Endothelial cell of umbilical vein (primary cell): ENCODE measurements around the gene LRRK2. TPM values are rescaled to one million over a fixed set of nuclear protein-coding genes. Genes with fewer than 3 reads are reported as not detected.

Source experiments
- BruUV-seq: library from RNA; stranded (reverse); fragments of 400-500 nt; replicated peaks from 2 replicates; lab custom pipeline; 2021; lab: Mats Ljungman, UMichigan
- CTCF ChIA-PET: fragments of 300-600, 350-600 bp; sonication (Branson Sonifier 250); formaldehyde crosslinking; loops from one replicate; lab custom pipeline; 2021; ENCODE audit warnings: antibody characterized with exemption, inconsistent platforms; lab: Charles Lee
- POLR2A ChIA-PET: fragments of 300-600, 350-600 bp; sonication (Branson Sonifier 250); formaldehyde crosslinking; loops from one replicate; lab custom pipeline; 2021; ENCODE audit warnings: antibody characterized with exemption, inconsistent platforms; lab: Charles Lee
- DNase-seq: peaks from one replicate; pipeline ENCODE4 v3.0.0-alpha.2; 2011; ENCODE audit warnings: low read depth, low spot score
- FAIRE-seq: peaks from 2 replicates; lab custom pipeline; 2011; peaks lifted over from hg19 to GRCh38; lab: Jason Lieb, UNC
- H2AFZ ChIP-seq: 2 replicates; pipeline ENCODE4 v1.6.0; 2012; ENCODE audit warnings: low read depth, low read length, control low read depth, inconsistent platforms
- H3K27ac ChIP-seq: 2 replicates; pipeline ENCODE4 v1.5.1; 2011; ENCODE audit warnings: low read depth, mild to moderate bottlenecking, control low read depth, low read length, moderate library complexity; ENCODE audit not compliant: insufficient read depth
- H3K27me3 ChIP-seq, 2 experiments: 2 replicates each; pipeline versions ENCODE4 v1.6.0 to v1.6.1; 2011; ENCODE audit warnings: low read length in 2 of 2, mixed read lengths in 1 of 2; ENCODE audit not compliant: control insufficient read depth in 2 of 2, insufficient read depth in 2 of 2
- H3K36me3 ChIP-seq, 2 experiments: 2 replicates in 1 of 2; 3 replicates in 1 of 2; pipeline ENCODE4 v1.5.1; 2011; ENCODE audit warnings: low read length in 2 of 2, mild to moderate bottlenecking in 1 of 2, moderate library complexity in 1 of 2; ENCODE audit not compliant: control insufficient read depth in 2 of 2, insufficient read depth in 2 of 2; ENCODE audit errors: extremely low read depth in 1 of 2
- H3K4me1 ChIP-seq: 3 replicates; pipeline ENCODE4 v1.5.1; 2011; ENCODE audit warnings: mild to moderate bottlenecking, low read length; ENCODE audit not compliant: control insufficient read depth, insufficient read depth; ENCODE audit errors: extremely low read depth
- H3K4me2 ChIP-seq: 2 replicates; pipeline ENCODE4 v1.6.1; 2011; ENCODE audit warnings: low read length, control low read depth, mixed read lengths; ENCODE audit not compliant: insufficient read depth
- H3K4me3 ChIP-seq, 3 experiments: fragments of 200-600 bp in 1 of 3; sonication (generic), shearing (Covaris generic) in 1 of 3; replicated peaks in 1 of 3; 2 replicates each; pipeline ENCODE4 v1.5.1; 2011 to 2016; ENCODE audit warnings: control low read depth in 3 of 3, low read length in 3 of 3, mild to moderate bottlenecking in 2 of 3, inconsistent platforms in 1 of 3, low read depth in 1 of 3, moderate library complexity in 1 of 3; ENCODE audit not compliant: insufficient read depth in 1 of 3
- H3K79me2 ChIP-seq: 2 replicates; pipeline ENCODE4 v1.6.0; 2012; ENCODE audit warnings: low read length, inconsistent platforms; ENCODE audit not compliant: control insufficient read depth, insufficient read depth
- H3K9ac ChIP-seq: replicated peaks from 2 replicates; pipeline ENCODE3; 2011; ENCODE audit warnings: low read length, control low read depth; ENCODE audit not compliant: insufficient read depth; ENCODE audit errors: extremely low read depth
- H3K9me1 ChIP-seq: replicated peaks from 3 replicates; pipeline ENCODE4 v1.6.0; 2011; ENCODE audit warnings: mild to moderate bottlenecking, low read length; ENCODE audit not compliant: control insufficient read depth, insufficient read depth; ENCODE audit errors: extremely low read depth
- H3K9me3 ChIP-seq: replicated peaks from 2 replicates; pipeline ENCODE4 v1.5.1; 2012; ENCODE audit warnings: low read length, inconsistent platforms; ENCODE audit not compliant: control insufficient read depth, insufficient read depth
- H4K20me1 ChIP-seq: replicated peaks from 2 replicates; pipeline ENCODE3; 2011; ENCODE audit warnings: mild to moderate bottlenecking, low read length; ENCODE audit not compliant: control insufficient read depth, insufficient read depth; ENCODE audit errors: extremely low read depth
- CTCF ChIP-seq, 2 donors: IDR thresholded peaks; 1 replicate in 1 of 2; 2 replicates in 1 of 2; pipeline ENCODE4 v1.5.1; 2011; ENCODE audit warnings: low read length in 2 of 2, mild to moderate bottlenecking in 2 of 2, moderate library complexity in 2 of 2, control low read depth in 1 of 2, inconsistent platforms in 1 of 2, low read depth in 1 of 2; ENCODE audit not compliant: insufficient read depth in 1 of 2; ENCODE audit errors: extremely low read depth in 1 of 2
- EZH2 ChIP-seq: IDR thresholded peaks from 2 replicates; pipeline ENCODE4 v1.6.1; 2012; ENCODE audit warnings: borderline replicate concordance, low read depth, mild to moderate bottlenecking, moderate library complexity, low read length, inconsistent platforms; ENCODE audit not compliant: severe bottlenecking
- FOS ChIP-seq: IDR thresholded peaks from 2 replicates; pipeline ENCODE4 v1.6.1; 2011; ENCODE audit warnings: mild to moderate bottlenecking, low read length, moderate library complexity, borderline replicate concordance; ENCODE audit not compliant: insufficient read depth
- GATA2 ChIP-seq: IDR thresholded peaks from 2 replicates; pipeline ENCODE4 v1.7.0; 2011; ENCODE audit warnings: low read depth, mild to moderate bottlenecking, moderate library complexity, mixed read lengths, low read length; ENCODE audit not compliant: insufficient read length, insufficient read depth
- JUN ChIP-seq: IDR thresholded peaks from 2 replicates; pipeline ENCODE4 v1.6.1; 2011; ENCODE audit warnings: borderline replicate concordance, low read depth; ENCODE audit not compliant: insufficient read length, insufficient read depth
- MAX ChIP-seq: IDR thresholded peaks from 2 replicates; pipeline ENCODE4 v1.6.1; 2011; ENCODE audit not compliant: insufficient read depth, insufficient read length
- MYC ChIP-seq: IDR thresholded peaks from one replicate; pipeline ENCODE4 v1.6.1; 2011; ENCODE audit warnings: mild to moderate bottlenecking, low read depth, low read length
- POLR2A ChIP-seq: IDR thresholded peaks from 2 replicates; pipeline ENCODE4 v1.6.1; 2012; ENCODE audit warnings: low read depth, mild to moderate bottlenecking, control low read depth, low read length
- POLR2AphosphoS5 ChIP-seq: IDR thresholded peaks from 2 replicates; pipeline ENCODE4 v1.6.1; 2012; ENCODE audit warnings: low read depth, mild to moderate bottlenecking, control low read depth, low read length, moderate library complexity; ENCODE audit not compliant: insufficient read depth
- dilution Hi-C: fragments of 300-500 bp; cut with MboI; formaldehyde crosslinking; loops from one replicate; pipeline ENCODE4 v1.15.0; 2019; ENCODE audit warnings: low sequenced_read_pairs; ENCODE audit not compliant: extremely low pct_ligation_motif_present
- intact Hi-C: fragments of 100-400 bp; cut with micrococcal nuclease; formaldehyde crosslinking; loops from one replicate; pipeline ENCODE4 v1.10.0; 2022
- polyA plus RNA-seq, 4 experiments: library from polyadenylated mRNA; depleted of rRNA in 3 of 4; stranded (reverse) in 3 of 4; unstranded in 1 of 4; fragments of >200 nt; gene quantifications; 2 replicates each; pipeline versions ENCODE4 v1.2.1 to v1.2.3, GENCODE V29; 2011 to 2012; ENCODE audit warnings: missing spikeins in 1 of 4
- total RNA-seq: library from RNA; stranded (reverse); gene quantifications from 2 replicates; pipeline ENCODE4 v1.2.3, GENCODE V29; 2021

The LRRK2 gene
- total and polyA plus RNA-seq, 2 donors (not counting 3 experiments of a cell fraction or from before 2014, with no cell fraction given) = 0.26 to 2.2 TPM

- no peak for FAIRE-seq
- Histone ChIP-seq H3K4me1 (no peaks in the 10 kb centered on the region), H3K36me3 (no peaks in the 10 kb centered on the region), H3K79me2 (no peaks in the 10 kb centered on the region), H3K27me3 (no peaks in the 10 kb centered on the region), H3K9ac (no peak overlapping the region), H3K4me3 (no peak overlapping the region), H2AFZ (no peak overlapping the region), H3K27ac (no peak overlapping the region), H3K4me2 (no peak overlapping the region), H4K20me1 (no peaks in the 10 kb centered on the region), H3K9me3 (no peaks in the 10 kb centered on the region), H3K9me1 (no peaks in the 10 kb centered on the region)
- POLR2A ChIA-PET = no interaction called here
- no TSS peak for BruUV-seq
- no peak for TF ChIP-seq MAX
- TF ChIP-seq POLR2A = no peak
- no peak for TF ChIP-seq FOS
- no peak for TF ChIP-seq POLR2AphosphoS5
- no peak for TF ChIP-seq EZH2
- no peak for TF ChIP-seq JUN
- TF ChIP-seq CTCF (IDR thresholded peaks at IDR 0.05; ENCODE audit: extremely low read depth in 1 of 2, insufficient read depth in 1 of 2, low read depth in 1 of 2, low read length in 2 of 2) = no peak
- TF ChIP-seq GATA2 = no peak
- no peak for TF ChIP-seq MYC
- DNase-seq = no peak
- intact Hi-C loops = no loop called here
- CTCF ChIA-PET = interaction anchor here (1.1 to 2.0 kb wide), 2 partner anchors 157 to 299 kb away, joined by 4 to 8 read pairs; no protein-coding TSS in a partner anchor
- dilution Hi-C loops = no loop called here
Observed at GRCh38 chr12:40310211-40310610, 85.4 kb downstream of the LRRK2 start.
